NCI-H526 treated with DMSO at 0.1 percent for 48 hours (cell line): Measurements from ENCODE around the gene GRHL1.
"Not testable (repeated sequence)": the region's sequence is repeated elsewhere in the genome, so short reads cannot be mapped to it uniquely, and the experiment has no call there.

ENCODE experiments used
- DNase-seq: peaks from one replicate; lab custom pipeline; 2025; lab: John Stamatoyannopoulos, UW

The GRHL1 gene

GRCh38 chr2:10026940-10027569 is 75.6 kb downstream of the GRHL1 start:
- no peak for DNase-seq

GRCh38 chr2:10027660-10028330 is 76.3 kb downstream of the GRHL1 start:
- DNase-seq, result no peak

GRCh38 chr2:10028407-10028987 is 77.0 kb downstream of the GRHL1 start:
- no peak for DNase-seq

GRCh38 chr2:10028988-10029874 is 77.7 kb downstream of the GRHL1 start:
- no peak for DNase-seq

- no peak for DNase-seq
Observed at GRCh38 chr2:10029875-10030223, 78.4 kb downstream of the GRHL1 start.

- no peak for DNase-seq
Observed at GRCh38 chr2:10030311-10030736, 78.8 kb downstream of the GRHL1 start.

- not testable (repeated sequence) for DNase-seq
Observed at GRCh38 chr2:10030798-10031197, 79.3 kb downstream of the GRHL1 start.

GRCh38 chr2:10031886-10032745 is 80.6 kb downstream of the GRHL1 start:
- no peak for DNase-seq

GRCh38 chr2:10032746-10033105 is 81.2 kb downstream of the GRHL1 start:
- DNase-seq, result no peak

GRCh38 chr2:10033251-10034006 is 81.9 kb downstream of the GRHL1 start:
- DNase-seq, result no peak

GRCh38 chr2:10034333-10035052 is 83.0 kb downstream of the GRHL1 start:
- no peak for DNase-seq

GRCh38 chr2:10035053-10035422 is 83.5 kb downstream of the GRHL1 start:
- DNase-seq, result no peak

- DNase-seq, result no peak
Observed at GRCh38 chr2:10035633-10036032, 84.1 kb downstream of the GRHL1 start.

- DNase-seq, result no peak
Observed at GRCh38 chr2:10036095-10036884, 84.8 kb downstream of the GRHL1 start.

- no peak for DNase-seq
Observed at GRCh38 chr2:10038123-10038522, 86.6 kb downstream of the GRHL1 start.

- DNase-seq, result no peak
Observed at GRCh38 chr2:10038716-10039115, 87.2 kb downstream of the GRHL1 start.

- no peak for DNase-seq
Observed at GRCh38 chr2:10039658-10040410, 88.3 kb downstream of the GRHL1 start.

- DNase-seq, result no peak
Observed at GRCh38 chr2:10041711-10042110, 90.2 kb downstream of the GRHL1 start.
